Measurements from ENCODE around the gene MBD3.

Gene MBD3

DNA sequence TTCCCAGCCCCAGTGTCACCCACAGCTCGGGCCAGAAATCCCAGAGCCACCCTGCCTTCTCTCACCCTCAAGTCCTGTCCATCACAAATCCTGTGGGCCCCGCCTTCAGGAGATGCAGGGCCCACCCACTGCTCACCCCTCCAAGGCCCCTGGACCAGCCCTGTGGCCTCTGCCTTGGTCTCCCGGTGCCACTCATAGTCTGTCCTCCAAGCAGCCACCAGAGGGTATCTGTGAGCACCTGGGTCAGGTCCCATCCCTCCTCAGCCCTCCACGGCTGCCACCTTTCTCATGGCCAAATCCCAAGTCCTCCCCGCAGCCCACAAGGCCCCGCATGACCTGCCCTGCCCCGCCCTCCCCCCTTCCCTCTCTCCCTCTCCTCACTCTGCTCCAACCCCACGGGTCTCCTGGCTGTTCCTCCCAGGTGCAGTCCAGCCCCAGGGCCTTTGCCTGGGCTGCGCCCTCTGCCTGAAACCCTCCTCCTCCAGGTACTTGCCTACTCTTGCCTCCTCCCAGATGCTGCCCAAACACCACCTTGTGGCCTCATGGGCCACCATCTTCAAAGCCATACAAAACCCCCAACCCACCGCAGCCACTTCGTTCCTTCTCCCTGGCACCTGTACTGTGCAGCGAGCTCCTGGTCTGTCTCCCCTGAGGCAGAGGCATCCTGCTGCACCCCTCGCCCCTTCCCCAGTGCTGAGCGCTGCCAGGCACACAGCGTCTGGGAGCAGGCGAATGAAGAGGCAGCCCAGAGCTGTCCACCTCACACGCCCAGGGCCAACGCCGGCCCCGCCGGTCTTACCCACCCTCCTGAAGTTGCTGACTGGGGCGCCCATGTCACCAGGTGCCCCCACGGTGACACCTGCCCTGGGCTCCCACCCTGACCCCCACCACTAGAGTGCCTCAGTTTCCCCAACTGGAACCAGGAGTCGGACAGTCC, 25.8 kb upstream of the MBD3 start:
- peak in 2 of 3 donors; percentile 10 to 22 for DNase-seq

DNA sequence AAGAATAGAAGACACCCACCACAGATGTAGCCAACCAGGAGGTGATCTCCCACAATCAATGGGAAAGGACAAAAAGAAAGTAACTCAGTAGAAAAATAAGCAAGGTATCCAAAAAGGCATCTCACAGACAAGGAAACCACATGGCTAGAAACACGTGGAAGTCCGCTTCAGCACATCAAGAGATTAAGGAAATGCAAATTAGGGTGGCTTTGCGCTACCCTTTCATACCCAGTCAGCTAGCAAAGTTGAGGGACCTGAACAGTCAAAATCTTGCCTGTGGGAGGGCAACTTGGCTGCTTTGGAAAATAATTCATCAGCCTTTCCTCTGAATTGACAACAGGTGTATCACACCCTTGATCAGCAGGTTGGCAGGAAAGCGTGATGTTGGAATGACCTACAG, 24.2 kb upstream of the MBD3 start:
- DNase-seq, result no peak

DNA sequence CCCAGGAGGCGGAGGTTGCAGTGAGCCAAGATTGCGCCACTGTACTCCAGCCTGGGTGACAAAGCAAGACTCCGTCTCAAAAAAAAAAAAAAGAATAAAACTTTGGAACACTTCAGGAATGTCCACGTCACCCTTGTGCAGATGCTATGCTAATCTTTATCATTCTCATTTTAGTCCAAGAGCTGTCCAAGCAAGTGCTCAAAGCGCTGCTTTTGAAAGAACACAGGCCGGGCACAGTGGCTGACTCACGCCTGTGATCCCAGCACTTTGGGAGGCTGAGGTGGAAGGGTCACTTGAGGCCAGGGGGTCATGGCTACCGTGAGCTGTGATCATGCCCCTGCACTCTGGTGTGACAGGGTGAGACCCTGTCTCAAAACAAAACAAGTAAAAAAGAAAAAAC, 23.7 kb upstream of the MBD3 start:
- no peak for DNase-seq

DNA sequence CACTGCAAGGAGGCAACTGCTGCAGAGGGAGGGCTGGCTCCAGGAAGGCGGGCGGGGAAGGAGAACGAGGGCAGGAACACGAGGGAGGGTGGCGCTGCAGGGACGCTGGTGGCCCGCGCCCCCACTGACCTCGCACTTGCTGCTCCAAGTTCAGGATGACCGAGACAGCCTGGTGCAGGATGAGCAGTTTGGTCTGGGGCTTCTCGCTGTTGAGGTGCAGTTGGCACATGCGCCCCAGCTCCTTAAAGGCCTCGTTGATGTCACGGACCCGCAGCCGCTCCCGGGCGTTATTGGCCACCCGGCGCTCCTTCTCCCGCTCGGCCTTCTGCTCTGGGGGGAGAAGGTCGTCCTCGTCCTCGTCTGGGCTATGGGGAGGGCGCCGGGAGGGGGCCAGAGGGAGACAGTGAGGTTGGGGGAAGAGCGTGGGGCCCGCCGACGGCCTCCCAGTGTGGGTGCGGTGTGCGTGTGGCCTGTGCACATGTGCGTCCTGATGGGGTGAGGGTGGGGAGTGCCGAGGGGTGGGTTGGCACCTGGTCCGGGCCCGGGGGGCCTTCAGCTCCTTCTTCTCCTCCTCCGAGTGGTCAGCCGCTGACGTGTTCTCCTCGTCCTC, 22.6 kb upstream of the MBD3 start:
- DNase-seq, result no peak

DNA sequence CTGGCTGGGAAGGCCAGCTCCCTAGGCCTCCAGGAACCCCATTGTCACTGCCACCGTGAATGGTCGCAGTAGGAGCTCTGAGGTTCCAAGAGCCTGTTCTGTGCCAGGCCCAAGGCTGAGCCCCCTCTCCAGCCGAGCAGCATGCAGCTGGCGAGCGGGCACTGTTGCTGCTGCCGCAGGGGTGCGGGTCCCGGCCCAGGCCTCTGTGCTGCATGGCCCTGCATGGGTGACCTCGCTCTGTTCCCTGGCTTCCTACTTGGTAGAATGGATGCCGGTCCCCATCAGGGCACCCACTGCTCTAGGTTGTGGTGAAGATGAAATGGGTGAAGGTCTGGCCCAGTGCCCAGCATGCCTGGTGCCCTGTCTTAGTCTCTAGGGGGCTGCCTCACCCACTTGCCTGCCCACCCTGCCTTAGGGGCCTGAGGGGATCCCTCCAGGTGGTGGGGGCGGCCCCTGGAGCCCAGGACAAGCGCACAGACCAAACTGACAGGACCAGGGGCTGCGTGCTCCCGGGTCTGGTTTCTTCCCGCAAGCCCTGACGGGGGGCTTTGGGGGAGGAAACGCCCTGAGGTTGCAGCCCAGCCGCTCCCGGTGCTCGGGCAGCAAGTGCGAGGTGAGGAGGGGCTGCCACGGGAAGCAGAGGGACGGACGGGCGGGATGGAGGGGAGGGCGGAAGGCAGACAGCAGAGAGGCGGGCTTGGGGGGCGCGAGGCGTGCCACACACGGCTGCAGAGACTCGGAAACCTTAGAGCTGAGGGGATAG, 21.3 kb upstream of the MBD3 start:
- no peak for DNase-seq

DNA sequence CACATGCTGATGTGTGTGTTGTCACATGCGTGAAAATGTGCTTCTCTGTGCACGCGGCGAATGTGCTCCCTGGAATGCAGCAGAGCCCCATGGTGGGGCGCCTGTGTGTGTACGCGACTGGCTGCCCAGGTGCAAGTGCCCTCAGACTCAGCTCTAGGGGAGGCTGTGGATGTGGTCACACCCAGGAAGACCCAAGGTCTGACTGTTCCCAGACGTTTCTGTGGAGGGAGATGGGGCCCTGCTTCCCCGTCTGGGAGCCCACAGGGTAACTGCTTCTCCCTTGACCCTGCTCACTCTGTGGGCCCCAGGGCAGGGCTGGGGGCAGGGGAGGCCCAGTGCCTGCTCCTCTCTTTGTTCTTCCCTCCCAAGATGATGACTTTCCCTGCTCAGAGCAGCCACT, 20.5 kb upstream of the MBD3 start:
- DNase-seq, result no peak

DNA sequence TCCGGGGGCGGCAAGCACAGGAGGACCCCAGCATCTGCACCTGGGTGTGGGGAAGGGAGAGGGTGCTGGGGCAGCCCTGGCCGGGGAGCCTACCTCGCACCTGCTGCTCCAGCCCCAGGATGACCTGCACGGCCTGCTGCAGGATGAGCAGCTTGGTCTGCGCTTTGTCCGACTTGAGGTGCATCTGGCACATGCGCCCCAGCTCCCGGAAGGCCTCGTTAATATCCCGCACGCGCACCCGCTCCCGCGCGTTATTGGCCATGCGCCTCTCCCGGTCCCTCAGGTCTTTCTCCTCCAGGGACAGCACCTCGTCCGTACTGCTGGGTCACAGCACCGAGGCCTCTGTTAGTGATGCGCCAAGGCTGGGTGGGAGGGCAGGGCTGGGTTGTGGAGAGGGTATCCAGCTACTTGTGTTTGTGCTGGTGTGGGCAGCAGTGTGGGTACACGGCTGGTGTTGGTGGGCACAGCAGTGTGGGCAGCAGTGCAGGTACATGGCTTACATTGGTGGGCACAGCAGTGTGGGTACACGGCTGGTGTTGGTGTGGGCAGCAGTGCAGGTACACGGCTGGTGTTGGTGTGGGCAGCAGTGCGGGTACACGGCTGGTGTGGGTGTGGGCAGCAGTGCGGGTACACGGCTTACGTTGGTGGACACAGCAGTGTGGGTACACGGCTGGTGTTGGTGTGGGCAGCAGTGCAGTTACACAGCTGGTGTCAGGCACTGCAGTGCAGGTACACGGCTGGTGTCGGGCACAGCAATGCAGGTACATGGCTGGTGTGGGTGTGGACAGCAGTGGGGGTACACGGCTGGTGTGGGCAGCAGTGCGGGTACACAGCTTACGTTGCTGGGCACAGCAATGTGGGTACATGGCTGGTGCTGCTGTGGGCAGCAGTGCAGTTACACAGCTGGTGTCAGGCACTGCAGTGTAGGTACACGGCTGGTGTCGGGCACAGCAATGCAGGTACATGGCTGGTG, 19.7 kb upstream of the MBD3 start:
- DNase-seq, result no peak

DNA sequence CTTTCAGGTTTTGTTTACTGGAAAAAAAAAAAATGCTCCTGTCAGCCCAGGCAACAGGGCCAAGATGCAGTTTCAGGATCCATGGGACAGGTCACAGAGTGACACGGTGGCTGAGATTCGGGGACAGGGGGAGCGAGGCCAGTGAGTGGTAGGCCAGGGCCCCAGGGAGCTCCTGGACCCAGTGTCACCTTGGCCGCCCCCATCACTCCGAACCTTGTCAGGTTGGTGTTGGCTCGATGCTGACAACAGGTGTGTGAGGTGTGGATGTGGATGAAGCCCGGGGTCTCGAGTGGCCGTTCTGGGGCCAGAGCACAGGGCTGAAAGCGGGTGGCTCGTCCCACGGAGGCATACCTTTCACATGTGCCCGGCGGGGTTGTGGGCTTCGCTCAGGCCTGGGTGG, 18.7 kb upstream of the MBD3 start:
- no peak for DNase-seq

DNA sequence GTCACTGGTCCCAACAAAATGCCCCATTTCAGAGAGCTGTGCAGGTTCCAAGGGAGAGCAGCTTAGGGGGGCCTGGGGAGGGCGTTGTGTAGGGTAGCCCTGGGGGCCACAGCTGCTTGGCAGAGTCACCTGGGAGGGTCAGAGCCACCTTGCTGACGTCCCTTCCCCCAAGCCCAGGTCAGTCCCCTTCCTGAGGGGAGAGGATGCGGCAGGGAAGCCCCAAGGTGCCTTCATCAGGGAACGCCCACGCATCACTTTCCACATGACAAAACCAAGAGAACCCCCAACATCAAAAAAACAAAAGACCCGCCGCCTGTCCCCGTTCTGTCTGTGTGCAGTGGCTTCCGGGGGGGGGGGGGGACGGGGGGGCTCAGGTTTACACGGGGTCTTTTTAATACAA, 17.9 kb upstream of the MBD3 start:
- DNase-seq, result no peak

DNA sequence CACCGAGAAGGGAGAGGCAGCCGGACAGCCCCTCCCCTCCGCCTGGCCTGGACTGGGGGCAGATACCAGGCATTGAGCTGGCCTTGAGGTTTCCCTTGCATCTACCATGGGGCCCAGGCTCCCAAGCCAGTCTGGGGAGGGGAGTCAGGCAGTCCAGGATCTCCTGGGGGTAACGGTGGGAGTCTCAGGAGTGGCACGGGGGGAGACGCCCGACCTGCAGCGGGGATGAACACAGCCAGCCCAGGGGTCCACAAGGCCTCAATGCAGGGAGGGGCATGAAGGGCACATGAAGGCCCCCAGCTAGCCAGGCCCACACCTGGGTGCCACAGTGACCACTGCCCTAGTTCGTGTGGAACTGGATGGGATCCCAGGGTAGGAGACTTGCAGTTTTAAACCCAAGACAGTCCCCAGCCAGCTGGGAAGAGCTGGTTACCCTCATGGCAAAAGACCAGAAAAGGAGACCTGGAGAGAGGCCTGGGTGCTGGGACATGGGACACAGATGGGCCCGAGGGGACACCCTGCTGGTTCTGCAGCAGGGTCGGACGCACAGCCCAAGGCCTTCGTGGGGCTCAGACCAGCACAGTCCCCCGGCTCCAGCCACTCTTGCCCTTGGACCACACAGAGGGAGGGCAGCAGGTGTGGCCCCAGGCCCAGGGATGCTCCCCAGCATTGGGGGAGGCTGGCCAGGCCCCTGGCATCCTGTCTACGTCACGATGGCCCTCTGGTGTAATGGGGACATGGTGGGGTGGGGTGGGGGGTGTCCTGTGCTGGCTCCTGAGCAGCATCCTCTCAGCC, 17.2 kb upstream of the MBD3 start:
- peak in 1 of 3 donors; percentile 17 for DNase-seq

DNA sequence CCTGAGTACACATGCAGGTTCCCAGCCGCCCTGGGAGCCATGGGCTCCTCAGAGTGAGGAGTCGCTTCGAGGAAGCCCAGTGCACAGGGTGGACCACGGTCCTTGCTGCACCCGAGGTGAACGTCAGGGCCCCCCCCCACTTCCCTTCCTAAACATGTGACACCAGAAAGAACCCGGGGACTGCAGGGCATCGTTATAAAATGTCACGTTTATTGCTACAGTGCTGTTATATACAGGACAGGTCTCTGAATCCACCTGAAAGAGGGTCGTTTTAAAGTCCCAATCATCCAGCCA, 16.4 kb upstream of the MBD3 start:
- DNase-seq, result peak in 1 of 3 donors; percentile 28

DNA sequence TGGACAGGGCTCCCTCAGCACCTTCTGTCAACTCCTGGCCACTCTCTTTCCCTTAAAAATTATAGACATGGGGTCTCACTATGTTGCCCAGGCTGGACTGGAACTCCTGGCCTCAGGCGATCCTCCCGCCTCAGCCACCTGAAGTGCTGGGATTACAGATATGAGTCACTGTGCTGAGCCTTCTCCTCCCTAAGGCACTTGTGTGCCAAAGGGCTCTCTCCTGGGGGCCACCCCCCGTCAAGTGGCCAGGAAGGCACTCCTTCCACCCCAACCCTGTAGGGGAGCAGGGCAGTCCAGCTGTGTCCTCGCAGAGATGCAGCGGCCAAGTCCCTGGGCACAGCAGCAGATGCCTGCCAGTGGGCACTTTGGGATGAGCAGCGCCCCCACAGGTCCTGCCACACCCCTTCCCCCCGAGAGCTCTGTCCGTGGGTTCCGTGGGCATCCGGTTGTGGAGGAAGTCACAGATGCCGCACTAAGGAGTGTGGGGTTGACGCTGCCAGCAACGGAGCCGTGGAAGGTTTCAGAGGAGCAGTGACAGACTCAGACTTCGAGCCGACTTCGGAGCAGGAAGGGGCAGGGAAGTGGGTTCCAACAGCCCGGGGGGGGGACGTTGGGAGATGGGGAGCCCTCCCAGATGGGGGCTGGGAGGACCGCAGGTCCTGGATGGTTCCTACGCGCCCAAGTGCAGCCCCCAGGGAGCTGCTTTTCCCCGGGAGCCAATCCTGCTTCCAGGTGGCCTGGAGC, 15.9 kb upstream of the MBD3 start:
- DNase-seq, result peak in 1 of 3 donors; percentile 8

DNA sequence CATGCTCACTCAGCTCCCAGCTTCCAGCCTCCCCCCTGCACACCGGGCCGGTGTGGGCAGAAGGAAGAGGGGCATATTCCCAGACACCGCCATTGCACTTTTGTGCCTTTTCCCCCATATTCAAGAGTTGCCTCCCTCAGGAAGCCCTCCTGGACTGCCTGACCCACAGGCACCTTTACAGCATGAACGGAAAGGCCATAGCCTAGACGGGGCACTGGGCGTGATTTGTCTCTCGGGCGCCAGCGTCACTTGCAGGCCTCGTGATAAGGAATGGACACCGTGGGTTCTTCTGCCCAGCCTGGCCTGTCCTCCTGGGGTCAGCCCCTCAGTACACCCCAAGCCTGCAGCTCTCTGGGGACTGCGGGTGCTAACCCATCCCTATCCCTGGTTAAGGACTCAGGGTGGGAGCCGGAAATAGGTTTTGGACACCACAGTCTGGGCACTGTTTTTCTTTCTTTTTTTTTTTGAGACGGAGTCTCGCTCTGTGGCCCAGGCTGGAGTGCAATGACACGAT, 13.5 kb upstream of the MBD3 start:
- DNase-seq, result peak in 2 of 3 donors; percentile 16 to 26

DNA sequence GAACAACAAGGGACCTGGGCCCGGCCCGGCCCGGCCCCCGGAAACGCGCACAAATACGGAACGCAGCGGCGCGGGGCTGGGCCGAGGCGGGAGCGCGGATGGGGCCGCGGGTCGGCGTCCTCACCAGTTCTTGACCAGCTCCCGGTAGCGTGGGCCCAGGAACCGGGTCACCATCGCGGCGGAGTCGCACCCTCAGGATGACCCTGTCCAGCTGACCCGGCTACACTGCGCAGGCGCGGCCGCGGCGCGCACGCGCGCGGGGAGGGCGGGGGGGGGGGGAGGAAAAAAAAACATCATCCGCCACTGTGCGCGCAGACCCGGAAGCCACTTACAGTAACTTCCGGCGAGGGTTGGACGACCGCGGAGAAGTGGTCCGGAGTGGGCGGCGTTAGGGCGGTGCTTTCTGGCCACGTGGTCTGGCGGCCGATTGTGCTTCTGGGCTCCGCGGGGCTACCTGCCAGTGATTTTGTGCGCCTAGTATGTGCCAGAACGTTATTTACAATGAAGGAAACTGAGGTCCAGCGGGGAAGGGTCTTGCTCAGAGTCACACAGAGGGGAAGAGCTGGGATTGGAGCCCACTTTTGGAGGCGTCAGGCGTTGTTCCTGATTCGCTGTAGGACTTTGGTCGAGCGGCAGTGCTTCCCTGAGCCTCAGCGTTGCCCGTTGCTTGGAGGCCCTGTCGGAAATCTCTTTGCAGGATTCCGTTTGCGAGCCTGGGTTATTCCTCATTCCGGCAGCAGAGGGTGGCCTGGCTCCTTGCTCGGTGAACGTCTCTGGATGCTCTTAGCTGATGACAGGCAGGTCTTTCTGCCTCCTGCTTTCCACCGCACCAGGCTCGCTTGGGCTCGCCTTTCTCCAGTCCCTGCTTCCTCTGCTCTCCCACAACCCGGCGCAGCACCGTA, 12.8 kb upstream of the MBD3 start, which contains the start of gene UQCR11:
TSS of gene UQCR11 (minus strand) at position 227 of the 902 bp plus-strand sequence. CDS start at position 174, 53 bp downstream.
- peak; percentile 96 to 97 (median 96) for DNase-seq

DNA sequence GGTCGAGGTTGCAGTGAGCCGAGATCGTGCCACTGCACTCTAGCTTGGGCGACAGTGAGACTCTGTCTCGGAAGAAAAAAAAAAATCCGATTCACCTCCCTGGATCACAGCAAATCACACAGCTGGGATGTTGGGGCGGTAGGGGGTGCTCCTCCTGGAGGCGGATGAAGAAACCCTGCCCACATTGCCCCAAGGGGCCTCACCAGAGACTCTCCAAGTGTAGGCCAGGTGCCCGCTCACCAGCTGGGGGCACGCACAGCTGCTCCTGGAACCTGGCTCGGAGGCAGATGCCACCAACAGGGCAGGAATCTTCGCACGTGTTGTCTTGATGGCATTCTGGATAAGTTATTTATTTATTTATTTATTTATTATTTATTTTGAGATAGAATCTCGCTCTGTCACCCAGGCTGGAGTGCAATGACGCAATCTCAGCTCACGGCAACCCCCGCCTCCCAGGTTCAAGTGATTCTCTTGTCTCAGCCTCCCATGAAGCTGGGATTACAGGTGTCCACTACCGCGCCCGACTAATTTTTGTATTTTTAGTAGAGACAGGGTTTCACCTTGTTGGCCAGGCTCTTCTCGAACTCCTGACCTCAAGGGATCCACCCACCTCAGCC, 9.5 kb upstream of the MBD3 start:
- no peak for DNase-seq

DNA sequence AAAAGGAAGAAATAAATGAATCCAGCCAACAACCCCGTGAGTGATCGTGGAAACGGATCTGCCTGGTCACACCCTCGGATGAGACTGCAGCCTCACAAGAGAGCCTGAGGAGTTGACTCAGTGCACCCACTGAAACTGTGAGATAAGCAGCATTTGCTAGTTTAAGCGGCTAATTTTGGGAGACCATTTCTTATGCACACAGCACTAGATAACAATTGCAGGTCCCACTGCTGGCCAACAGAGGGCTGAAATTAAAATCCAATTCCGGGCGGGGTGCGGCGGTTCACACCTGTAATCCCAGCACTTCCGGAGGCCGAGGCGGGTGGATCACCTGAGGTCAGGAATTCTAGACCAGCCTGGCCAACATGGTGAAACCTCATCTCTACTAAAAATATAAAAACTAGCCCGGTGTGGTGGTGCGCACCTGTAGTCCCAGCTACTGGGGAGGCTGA, 9.0 kb upstream of the MBD3 start:
- DNase-seq, result peak; percentile 36 to 48 (median 46)

DNA sequence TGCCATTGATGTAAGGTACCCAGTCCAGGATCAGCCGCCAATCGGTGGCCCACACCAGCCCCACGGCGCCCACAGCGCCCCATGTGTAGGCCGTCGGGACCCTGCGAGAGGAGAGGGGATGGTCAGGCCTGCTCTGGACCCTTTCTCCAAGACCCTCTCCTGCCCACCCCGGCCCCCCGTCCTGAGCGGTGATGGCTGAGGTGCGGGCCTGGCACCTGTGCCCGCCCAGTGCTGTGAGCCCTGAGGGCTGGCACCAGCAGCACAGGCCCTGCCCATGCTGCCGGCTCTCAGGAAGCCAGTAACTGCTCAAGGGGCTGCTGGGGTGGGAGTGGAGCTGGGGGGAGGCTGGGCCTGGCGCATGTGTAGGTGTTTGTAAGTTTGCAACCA, 6.8 kb upstream of the MBD3 start:
- no peak for DNase-seq

DNA sequence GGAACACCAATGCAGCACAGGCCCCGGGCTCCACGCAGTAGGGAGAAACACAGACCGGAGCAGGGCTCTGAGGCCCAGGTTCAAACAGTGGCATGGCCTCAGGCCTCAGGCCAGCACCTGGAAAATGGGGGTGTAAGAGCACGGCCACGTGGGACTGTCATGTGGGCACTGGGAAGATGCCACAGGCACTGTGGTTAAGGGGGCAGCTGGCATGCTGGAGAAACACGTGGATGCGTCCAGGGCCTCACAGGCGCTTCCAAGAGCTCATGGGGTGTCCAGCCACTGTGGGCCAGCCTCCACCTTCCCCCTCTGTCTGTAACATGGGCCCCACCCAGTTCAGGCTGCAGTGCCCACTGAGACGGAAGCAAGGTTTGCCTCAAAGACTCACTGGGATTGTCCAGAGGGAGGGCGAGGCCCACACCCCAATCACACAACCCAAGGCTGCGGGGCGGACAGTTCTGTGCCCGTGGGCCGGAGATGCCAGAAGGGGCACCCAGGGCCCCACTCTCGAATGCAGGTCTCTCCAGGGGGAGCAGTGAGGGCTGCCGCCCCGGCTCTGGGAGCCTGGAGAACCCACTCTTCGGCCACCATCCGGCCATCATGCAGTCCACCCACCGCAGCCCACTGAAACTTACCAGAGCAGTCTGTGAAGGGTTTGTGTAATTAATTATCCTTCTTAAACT, 6.3 kb upstream of the MBD3 start:
- DNase-seq, result no peak

DNA sequence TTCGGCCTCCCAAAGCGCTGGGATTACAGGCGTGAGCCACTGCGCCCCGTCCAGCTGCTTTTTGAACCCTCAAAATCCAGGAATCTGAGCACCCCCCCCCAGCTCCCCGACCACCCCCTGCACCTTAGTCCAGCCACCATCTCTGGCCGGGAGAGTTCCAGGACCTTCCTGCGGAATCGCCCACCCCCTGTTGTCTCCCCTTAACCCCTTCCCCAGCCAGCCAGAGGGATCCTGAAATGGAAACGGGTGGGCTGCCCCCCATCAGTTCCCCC, 772 bp upstream of the MBD3 start:
- no peak for DNase-seq
